Adrenal gland (tissue), 12 donors: ENCODE results near the gene TTC22. TPM values are rescaled to one million over a fixed set of nuclear protein-coding genes. Genes with fewer than 3 reads are reported as not detected.

Source experiments
- DNase-seq, 7 donors: peaks; one replicate each; pipeline ENCODE4 v3.0.0-alpha.2; 2019 to 2020
- H3K27ac ChIP-seq, 5 donors: fragments of 200-600 bp; sonication (generic) in 4 of 5; 1 replicate in 3 of 5; 2 replicates in 2 of 5; pipeline versions ENCODE4 v1.5.1 to v1.8.0; 2016 to 2020; ENCODE audit warnings: mild to moderate bottlenecking in 1 of 5
- H3K27me3 ChIP-seq: fragments of 200-600 bp; 2 replicates; pipeline ENCODE4 v1.8.0; 2021
- H3K36me3 ChIP-seq, 2 donors: fragments of 200-600 bp; replicated peaks in 1 of 2; 1 replicate in 1 of 2; 2 replicates in 1 of 2; pipeline versions ENCODE4 v1.5.1 to v1.8.0; 2018 to 2022
- H3K4me1 ChIP-seq, 2 donors: fragments of 200-600 bp; replicated peaks in 1 of 2; 1 replicate in 1 of 2; 2 replicates in 1 of 2; pipeline versions ENCODE4 v1.5.1 to v1.8.0; 2018 to 2021
- H3K4me3 ChIP-seq, 4 donors: fragments of 200-600 bp; sonication (generic) in 3 of 4; one replicate each; pipeline ENCODE4 v1.5.1; 2016 to 2018
- H3K9me3 ChIP-seq, 3 donors: fragments of 200-600 bp; sonication (generic) in 1 of 3; replicated peaks in 1 of 3; 1 replicate in 2 of 3; 2 replicates in 1 of 3; pipeline versions ENCODE4 v1.5.1 to v1.8.0; 2016 to 2021
- POLR2A ChIP-seq, 2 donors: fragments of 450-650 bp; IDR thresholded peaks; one replicate each; pipeline ENCODE4 v1.6.1; 2017; ENCODE audit warnings: antibody characterized with exemption in 2 of 2, mild to moderate bottlenecking in 2 of 2, moderate library complexity in 1 of 2
- WGBS, 4 donors: extraction: QIAGEN DNeasy Blood & Tissue Kit in 2 of 4; methylation state at CpG; one replicate each; pipeline versions ENCODE4 v1.1.5 to v1.1.7; 2013 to 2017; 5-methylcytosine and 5-hydroxymethylcytosine counted together
- intact Hi-C, 2 donors: fragments of 100-400 bp; cut with DNase I; formaldehyde crosslinking; loops; one replicate each; pipeline versions ENCODE4 v1.14.1 to v1.15.0; 2022 to 2023
- polyA plus RNA-seq, 3 donors: library from polyadenylated mRNA; stranded (reverse); fragments of 200-250 nt in 2 of 3; fragments of 350-450 nt in 1 of 3; fragmentation: Illumina TruSeq in 1 of 3; extraction: RNeasy Lipid Tissue Mini Kit (QIAGEN cat#74804) in 1 of 3; gene quantifications; one replicate each; pipeline ENCODE4 v1.2.3, GENCODE V29; 2013 to 2014
- total RNA-seq, 9 donors: library from RNA; depleted of rRNA in 4 of 9; stranded (reverse); fragments of >200 nt in 4 of 9; fragments of 120-200 nt in 1 of 9; fragmentation: NEBNext Ultra II Directional in 1 of 9; extraction: Animal tissue kit (Norgen Biotek cat#: 25700) in 1 of 9; gene quantifications; one replicate each; pipeline versions ENCODE4 v1.1.0 to v1.2.4, GENCODE V29; 2013 to 2023
- TF ChIP-seq, protein P1 (sequence below), 6 experiments: fragments of 450-650 bp in 4 of 6; fragments of 200-600 bp in 2 of 6; sonication (generic) in 1 of 6; IDR thresholded peaks; 1 replicate in 5 of 6; 2 replicates in 1 of 6; pipeline versions ENCODE4 v1.5.1 to v1.8.0; 2016 to 2021; ENCODE audit warnings: antibody characterized with exemption in 6 of 6, mild to moderate bottlenecking in 2 of 6, moderate library complexity in 1 of 6
- donor health status: healthy with polysubstance abuse.
- donor health status: Bipolar disorder and iron deficiency.
- donor health status: DM: yes; HTN: yes; CAD: no.
- donor health status: DM: no; HTN: no; CAD: no.
- donor health status: DM: no; HTN: no; CAD: no.
- donor health status: DM: yes; HTN: yes; CAD: no.

Gene TTC22
- total and polyA plus RNA-seq, 12 donors = 0.09 to 2.3 (median 1.7) TPM

DNA sequence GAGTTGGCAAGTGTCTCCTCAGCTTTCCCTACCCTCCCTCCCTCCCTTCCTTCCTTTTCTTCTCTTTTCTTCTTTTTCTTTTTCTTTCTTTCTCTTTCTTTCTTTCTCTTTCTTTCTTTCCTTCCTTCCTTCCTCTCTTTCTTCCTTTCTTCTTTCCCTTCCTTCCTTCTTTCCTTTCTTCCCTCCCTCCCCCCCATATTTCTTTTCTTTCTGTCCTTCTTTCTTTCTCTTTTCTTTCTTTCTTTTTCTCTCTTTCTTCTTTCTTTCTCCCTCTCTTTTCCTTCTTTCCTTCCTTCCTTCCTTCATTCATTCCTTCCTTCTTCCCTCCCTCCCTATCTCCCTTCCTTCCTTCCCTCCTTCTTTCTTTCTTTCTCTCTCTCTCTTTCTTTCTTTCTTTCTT lies 18.6 kb upstream of the TTC22 start:
- intact Hi-C loops = no loop called here
- no peak overlapping the region for H3K27ac ChIP-seq
- H3K27me3 ChIP-seq = no peaks in the 10 kb centered on the region

DNA sequence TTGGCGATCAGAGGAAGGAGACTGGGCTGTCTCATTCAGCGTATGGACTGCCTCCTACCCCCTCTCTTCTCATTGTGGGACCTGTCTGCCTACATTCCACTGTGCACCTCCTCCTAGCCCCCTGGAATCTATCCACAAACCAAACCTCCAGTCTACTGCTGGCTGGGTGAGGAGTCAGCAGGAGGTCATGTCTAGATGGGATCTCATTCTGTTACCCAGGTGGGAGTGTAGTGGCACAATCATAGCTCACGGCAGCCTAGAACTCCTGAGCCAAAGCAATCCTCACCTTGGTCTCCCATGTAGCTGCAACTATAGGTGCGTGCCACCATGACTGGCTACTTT lies 18.0 kb upstream of the TTC22 start:
- H3K36me3 ChIP-seq = no peaks in the 10 kb centered on the region
- H3K27me3 ChIP-seq = no peaks in the 10 kb centered on the region
- TF ChIP-seq POLR2A (IDR thresholded peaks at IDR 0.05) = no peak
- TF ChIP-seq, protein P1, sequence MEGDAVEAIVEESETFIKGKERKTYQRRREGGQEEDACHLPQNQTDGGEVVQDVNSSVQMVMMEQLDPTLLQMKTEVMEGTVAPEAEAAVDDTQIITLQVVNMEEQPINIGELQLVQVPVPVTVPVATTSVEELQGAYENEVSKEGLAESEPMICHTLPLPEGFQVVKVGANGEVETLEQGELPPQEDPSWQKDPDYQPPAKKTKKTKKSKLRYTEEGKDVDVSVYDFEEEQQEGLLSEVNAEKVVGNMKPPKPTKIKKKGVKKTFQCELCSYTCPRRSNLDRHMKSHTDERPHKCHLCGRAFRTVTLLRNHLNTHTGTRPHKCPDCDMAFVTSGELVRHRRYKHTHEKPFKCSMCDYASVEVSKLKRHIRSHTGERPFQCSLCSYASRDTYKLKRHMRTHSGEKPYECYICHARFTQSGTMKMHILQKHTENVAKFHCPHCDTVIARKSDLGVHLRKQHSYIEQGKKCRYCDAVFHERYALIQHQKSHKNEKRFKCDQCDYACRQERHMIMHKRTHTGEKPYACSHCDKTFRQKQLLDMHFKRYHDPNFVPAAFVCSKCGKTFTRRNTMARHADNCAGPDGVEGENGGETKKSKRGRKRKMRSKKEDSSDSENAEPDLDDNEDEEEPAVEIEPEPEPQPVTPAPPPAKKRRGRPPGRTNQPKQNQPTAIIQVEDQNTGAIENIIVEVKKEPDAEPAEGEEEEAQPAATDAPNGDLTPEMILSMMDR (IDR thresholded peaks at IDR 0.05) = no peak
- no peaks in the 10 kb centered on the region for H3K4me1 ChIP-seq
- WGBS, 4 donors = 93 to 100% (median 97%) methylated on average over 4 of the region's 4 CpGs
- no peak overlapping the region for H3K4me3 ChIP-seq
- DNase-seq = peak in 1 of 7 donors; percentile 9
- no peak overlapping the region for H3K27ac ChIP-seq
- H3K9me3 ChIP-seq = peaks cover 0 to 4% (median 3%) of the 10 kb centered on the region in 3 donors
- intact Hi-C loops = no loop called here

More for the DNA sequence above, 18.6 kb upstream of the TTC22 start:
- DNase-seq = no peak
- no peaks in the 10 kb centered on the region for H3K36me3 ChIP-seq
- no peak overlapping the region for H3K4me3 ChIP-seq
- peaks cover 0 to 5% (median 3%) of the 10 kb centered on the region in 3 donors for H3K9me3 ChIP-seq
- H3K4me1 ChIP-seq = no peaks in the 10 kb centered on the region
- TF ChIP-seq, protein P1 (IDR thresholded peaks at IDR 0.05) = no peak
- no peak for TF ChIP-seq POLR2A (IDR thresholded peaks at IDR 0.05)

DNA sequence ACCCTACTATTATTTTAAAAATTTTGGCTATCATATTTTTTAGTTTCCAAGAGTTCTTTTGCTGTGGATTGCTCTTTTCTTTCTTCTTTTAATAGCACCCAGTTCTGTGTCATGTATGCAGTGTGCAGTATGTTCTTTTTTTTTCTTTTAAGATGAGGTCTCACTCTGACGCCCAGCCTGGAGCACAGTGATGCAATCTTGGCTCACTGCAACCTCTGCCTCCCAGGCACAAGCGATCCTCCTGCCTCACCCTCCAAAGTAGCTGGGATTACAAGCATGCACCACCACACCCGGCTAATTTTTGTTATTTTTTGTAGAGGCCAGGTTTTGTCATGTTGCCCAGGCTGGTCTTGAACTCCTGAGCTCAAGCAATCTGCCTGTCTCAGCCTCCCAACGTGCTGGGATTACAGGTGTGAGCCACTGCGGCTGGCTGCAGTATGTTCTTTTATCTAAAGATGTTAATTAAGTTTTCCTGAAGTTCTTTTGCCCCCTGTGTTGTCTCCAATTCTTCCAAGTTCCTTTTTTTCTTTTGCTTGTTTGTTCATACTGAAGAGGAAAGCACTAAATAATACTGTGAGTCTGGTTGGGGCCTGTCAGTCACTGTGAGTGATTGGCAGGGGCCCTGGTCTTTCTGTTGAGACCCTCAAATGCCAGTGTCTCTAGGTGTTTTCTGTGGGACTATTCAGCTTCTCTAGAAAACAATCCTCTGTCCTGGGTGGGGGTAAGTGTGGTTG lies 17.5 kb upstream of the TTC22 start:
- peak in 1 of 7 donors; percentile 15 for DNase-seq
- H3K27ac ChIP-seq = no peak overlapping the region
- H3K9me3 ChIP-seq = peaks cover 0 to 3% (median 0%) of the 10 kb centered on the region in 3 donors
- 74 to 77% (median 75%) methylated on average over 5 of the region's 5 CpGs for WGBS, 4 donors
- H3K4me3 ChIP-seq = no peak overlapping the region
- intact Hi-C loops = no loop called here
- no peaks in the 10 kb centered on the region for H3K4me1 ChIP-seq
- TF ChIP-seq, protein P1 (IDR thresholded peaks at IDR 0.05) = no peak
- TF ChIP-seq POLR2A (IDR thresholded peaks at IDR 0.05) = no peak
- H3K36me3 ChIP-seq = no peaks in the 10 kb centered on the region
- no peaks in the 10 kb centered on the region for H3K27me3 ChIP-seq

DNA sequence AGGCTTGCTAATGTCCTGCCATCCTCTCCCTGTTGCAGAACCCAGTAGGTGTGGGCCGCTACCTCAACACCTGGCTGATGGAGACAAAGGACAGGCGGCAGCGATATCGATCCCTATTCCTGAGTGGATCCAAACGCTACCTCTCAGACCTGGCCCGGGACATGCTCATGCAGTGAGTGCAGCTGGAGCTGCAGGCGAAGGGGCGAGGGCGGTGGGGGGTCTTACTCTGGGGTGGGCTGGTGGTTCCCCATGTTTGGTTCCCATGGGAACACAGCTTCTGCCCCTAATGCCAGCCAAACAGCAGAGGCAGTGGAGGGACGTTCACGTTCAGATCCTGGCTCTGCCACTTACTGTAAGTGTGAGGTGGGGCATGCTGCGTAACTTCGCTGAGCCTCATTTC lies 15.8 kb upstream of the TTC22 start:
- Histone ChIP-seq H3K4me3 (no peak overlapping the region), H3K9me3 (no peaks in the 10 kb centered on the region), H3K36me3 (no peaks in the 10 kb centered on the region), H3K27me3 (no peaks in the 10 kb centered on the region), H3K27ac (no peak overlapping the region), H3K4me1 (no peaks in the 10 kb centered on the region)
- intact Hi-C loops = no loop called here
- peak in 1 of 7 donors; percentile 37 for DNase-seq
- WGBS, 4 donors = 89 to 95% (median 92%) methylated on average over 13 of the region's 13 CpGs
- no peak for TF ChIP-seq POLR2A (IDR thresholded peaks at IDR 0.05)
- TF ChIP-seq, protein P1 (IDR thresholded peaks at IDR 0.05) = no peak
